CD4-positive, alpha-beta memory T cell (primary cell): ENCODE results near the gene PARP3. TPM values are rescaled to one million over a fixed set of nuclear protein-coding genes. Genes with fewer than 3 reads are reported as not detected.

Source experiments
- CTCF ChIA-PET: fragments of 350-600 bp; sonication (Branson Sonifier 250); formaldehyde crosslinking; loops from one replicate; lab custom pipeline; 2021; ENCODE audit warnings: inconsistent platforms; ENCODE audit not compliant: partially characterized antibody; lab: Charles Lee
- POLR2A ChIA-PET: fragments of 350-600 bp; sonication (Branson Sonifier 250); formaldehyde crosslinking; loops from one replicate; lab custom pipeline; 2021; ENCODE audit not compliant: partially characterized antibody; lab: Charles Lee
- DNase-seq, 5 donors: peaks; one replicate each; pipeline versions ENCODE4 v3.0.0 to v3.0.0-alpha.2; 2020 to 2022; ENCODE audit warnings: mixed read lengths in 1 of 5
- H3K27ac ChIP-seq: one replicate; pipeline ENCODE4 v1.7.0; 2013; ENCODE audit warnings: low read depth, low read length
- H3K27me3 ChIP-seq: 2 replicates; pipeline ENCODE4 v1.7.0; 2013; ENCODE audit warnings: mild to moderate bottlenecking, low read length, moderate library complexity; ENCODE audit not compliant: insufficient read depth
- H3K36me3 ChIP-seq: 2 replicates; pipeline ENCODE4 v1.7.0; 2013; ENCODE audit warnings: mild to moderate bottlenecking, low read length, moderate library complexity; ENCODE audit not compliant: insufficient read depth
- H3K4me1 ChIP-seq: 2 replicates; pipeline ENCODE4 v1.7.0; 2013; ENCODE audit warnings: mild to moderate bottlenecking, low read length, moderate library complexity; ENCODE audit not compliant: insufficient read depth
- H3K4me3 ChIP-seq, 2 donors: one replicate each; pipeline ENCODE4 v1.7.0; 2013; ENCODE audit warnings: low read length in 2 of 2, mild to moderate bottlenecking in 1 of 2
- H3K9me3 ChIP-seq, 2 donors: one replicate each; pipeline ENCODE4 v1.7.0; 2013; ENCODE audit warnings: low read length in 2 of 2, control low read depth in 1 of 2; ENCODE audit not compliant: control insufficient read depth in 1 of 2
- H3K27ac Mint-ChIP-seq, 7 donors: one replicate each; pipeline ENCODE4 v1.8.0; 2020 to 2021; ENCODE audit warnings: mixed read lengths in 7 of 7, mild to moderate bottlenecking in 6 of 7, inconsistent platforms in 3 of 7, moderate library complexity in 3 of 7
- H3K27me3 Mint-ChIP-seq, 2 donors: one replicate each; pipeline ENCODE4 v1.8.0; 2020 to 2021; ENCODE audit warnings: mixed read lengths in 2 of 2
- H3K36me3 Mint-ChIP-seq, 2 donors: one replicate each; pipeline ENCODE4 v1.8.0; 2020 to 2021; ENCODE audit warnings: mixed read lengths in 2 of 2, inconsistent platforms in 1 of 2, mild to moderate bottlenecking in 1 of 2
- H3K4me1 Mint-ChIP-seq, 4 donors: one replicate each; pipeline ENCODE4 v1.8.0; 2020 to 2021; ENCODE audit warnings: mixed read lengths in 4 of 4, mild to moderate bottlenecking in 1 of 4
- H3K4me3 Mint-ChIP-seq, 8 donors: one replicate each; pipeline ENCODE4 v1.8.0; 2020 to 2021; ENCODE audit warnings: mixed read lengths in 8 of 8, mild to moderate bottlenecking in 7 of 8, moderate library complexity in 6 of 8, inconsistent platforms in 3 of 8
- H3K9me3 Mint-ChIP-seq, 8 donors: one replicate each; pipeline ENCODE4 v1.8.0; 2020 to 2021; ENCODE audit warnings: mixed read lengths in 8 of 8, mild to moderate bottlenecking in 5 of 8, inconsistent platforms in 3 of 8, moderate library complexity in 1 of 8
- intact Hi-C: fragments of 100-400 bp; cut with micrococcal nuclease; formaldehyde crosslinking; loops from one replicate; pipeline ENCODE4 v1.15.1; 2023
- polyA plus RNA-seq, 2 donors: library from polyadenylated mRNA; unstranded; fragments of 300-500 nt; fragmentation: Illumina TruSeq; gene quantifications; one replicate each; pipeline ENCODE4 v1.2.3, GENCODE V29; 2021
- total RNA-seq, 2 experiments: library from RNA; stranded (reverse); gene quantifications; one replicate each; pipeline ENCODE4 v1.2.3, GENCODE V29; 2021

The PARP3 gene
- total and polyA plus RNA-seq, 4 experiments from 2014 or later = 2.9 to 10.5 (median 6.9) TPM

DNA sequence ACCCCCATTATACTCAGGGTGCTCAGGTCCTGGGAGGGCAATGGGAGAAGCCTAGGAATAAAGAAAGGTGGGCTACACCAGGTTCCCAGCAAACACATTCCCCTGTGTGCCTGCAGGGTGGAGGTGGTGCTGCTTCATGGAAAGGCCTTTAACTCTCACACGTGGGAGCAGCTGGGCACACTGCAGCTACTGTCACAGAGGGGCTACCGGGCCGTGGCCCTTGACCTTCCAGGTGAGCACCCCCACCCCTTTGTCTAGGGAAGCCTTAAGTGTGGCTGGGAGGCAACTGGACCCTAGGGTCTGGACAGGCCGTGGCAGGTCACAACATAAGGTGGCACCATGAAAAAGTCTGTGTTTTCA is 36.0 kb downstream of the PARP3 start:
- peak overlapping the region in 1 of 7 donors; percentile 75 for H3K27ac Mint-ChIP-seq
- H3K4me1 Mint-ChIP-seq = peaks cover 29 to 59% (median 48%) of the 10 kb centered on the region in 4 donors
- H3K27ac ChIP-seq = no peak overlapping the region
- H3K36me3 ChIP-seq = no peaks in the 10 kb centered on the region
- H3K36me3 Mint-ChIP-seq = peaks cover 0 to 5% of the 10 kb centered on the region in 2 donors
- ChIA-PET POLR2A (interaction anchor here (0.8 to 1.7 kb wide), 4 partner anchors 8 to 35 kb away, joined by 3 to 7 read pairs (median 4); partner anchors contain the start of gene RPL29), CTCF (no interaction called here)
- H3K4me1 ChIP-seq = peaks cover 51% of the 10 kb centered on the region
- no peaks in the 10 kb centered on the region for H3K27me3 Mint-ChIP-seq
- H3K4me3 ChIP-seq = no peak overlapping the region
- no peaks in the 10 kb centered on the region for H3K27me3 ChIP-seq
- intact Hi-C loops = no loop called here
- no peak overlapping the region for H3K4me3 Mint-ChIP-seq
- H3K9me3 ChIP-seq = no peaks in the 10 kb centered on the region
- DNase-seq = no peak
- H3K9me3 Mint-ChIP-seq = no peaks in the 10 kb centered on the region

GRCh38 chr3:51980253-51980652 is 38.1 kb downstream of the PARP3 start:
- intact Hi-C loops = no loop called here
- peak overlapping the region in 1 of 8 donors; percentile 41 for H3K4me3 Mint-ChIP-seq
- H3K27ac ChIP-seq = no peak overlapping the region
- H3K4me1 ChIP-seq = peaks cover 49% of the 10 kb centered on the region
- no peaks in the 10 kb centered on the region for H3K9me3 ChIP-seq
- no peak for DNase-seq
- H3K36me3 ChIP-seq = no peaks in the 10 kb centered on the region
- no peaks in the 10 kb centered on the region for H3K36me3 Mint-ChIP-seq
- H3K4me1 Mint-ChIP-seq = peaks cover 21 to 53% (median 42%) of the 10 kb centered on the region in 4 donors
- no peaks in the 10 kb centered on the region for H3K27me3 ChIP-seq
- POLR2A ChIA-PET = interaction anchor here (0.6 to 8.2 kb wide), 4 partner anchors 12 to 27 kb away, joined by 3 to 59 read pairs (median 26); partner anchors contain the start of genes PCBP4 and RPL29
- no peak overlapping the region for H3K27ac Mint-ChIP-seq
- H3K9me3 Mint-ChIP-seq = no peaks in the 10 kb centered on the region
- H3K4me3 ChIP-seq = no peak overlapping the region
- CTCF ChIA-PET = interaction anchor here (1.1 to 4.4 kb wide), 2 partner anchors 21 to 38 kb away, joined by 3 to 19 read pairs; partner anchors contain the start of genes PARP3 and RRP9
- no peaks in the 10 kb centered on the region for H3K27me3 Mint-ChIP-seq

- Mint-ChIP-seq H3K36me3 (no peaks in the 10 kb centered on the region), H3K9me3 (no peaks in the 10 kb centered on the region), H3K4me1 (peaks cover 7 to 32% (median 26%) of the 10 kb centered on the region in 4 donors), H3K27me3 (no peaks in the 10 kb centered on the region), H3K4me3 (peak overlapping the region; percentile 90 to 97 (median 94)), H3K27ac (peak overlapping the region; percentile 74 to 98 (median 92))
- ChIA-PET POLR2A (interaction anchor here (0.8 to 8.2 kb wide), 13 partner anchors 8 to 305 kb away, joined by 3 to 65 read pairs (median 8); partner anchors contain the start of genes ABHD14A, ABHD14B, DUSP7 and GLYCTK), CTCF (interaction anchor here (0.8 to 4.5 kb wide), 8 partner anchors 9 to 480 kb away, joined by 3 to 47 read pairs (median 9); partner anchors contain the start of genes ABHD14A, ABHD14B, DUSP7 and PARP3)
- peak overlapping the region; percentile 77 for H3K27ac ChIP-seq
- intact Hi-C loops = no loop called here
- H3K9me3 ChIP-seq = no peaks in the 10 kb centered on the region
- no peaks in the 10 kb centered on the region for H3K27me3 ChIP-seq
- peak overlapping the region; percentile 36 to 55 for H3K4me3 ChIP-seq
- peaks cover 32% of the 10 kb centered on the region for H3K4me1 ChIP-seq
- peak in 1 of 5 donors; percentile 23 for DNase-seq
- no peaks in the 10 kb centered on the region for H3K36me3 ChIP-seq
Measured at GRCh38 chr3:51982352-51982837, 40.2 kb downstream of the PARP3 start.

- POLR2A ChIA-PET = interaction anchor here (0.8 to 8.2 kb wide), 13 partner anchors 9 to 305 kb away, joined by 3 to 65 read pairs (median 8); partner anchors contain the start of genes ABHD14A, ABHD14B, DUSP7 and GLYCTK
- Mint-ChIP-seq H3K9me3 (no peaks in the 10 kb centered on the region), H3K27ac (peak within 1 kb of the TSS; percentile 84 to 98 (median 94)), H3K27me3 (no peaks in the 10 kb centered on the region), H3K4me1 (peaks cover 7 to 29% (median 24%) of the 10 kb centered on the region in 4 donors), H3K36me3 (no peaks in the 10 kb centered on the region), H3K4me3 (peak within 1 kb of the TSS; percentile 90 to 97 (median 94))
- Histone ChIP-seq H3K4me3 (peak within 1 kb of the TSS; percentile 36 to 55), H3K4me1 (peaks cover 26% of the 10 kb centered on the region), H3K36me3 (no peaks in the 10 kb centered on the region), H3K27ac (peak within 1 kb of the TSS; percentile 77), H3K27me3 (no peaks in the 10 kb centered on the region), H3K9me3 (no peaks in the 10 kb centered on the region)
- CTCF ChIA-PET = interaction anchor here (0.6 to 4.5 kb wide), 10 partner anchors 9 to 589 kb away, joined by 3 to 47 read pairs (median 4); partner anchors contain the start of genes ABHD14A, ABHD14B, DUSP7 and PARP3
- intact Hi-C loops = loop anchor here (1.0 kb wide), 1 partner anchor 8 kb away; the partner anchor contains the start of gene ABHD14A
- peak; percentile 54 to 83 (median 60) for DNase-seq
Measured at GRCh38 chr3:51982838-51983577, 40.8 kb downstream of the PARP3 start, which contains the start of gene ACY1. Gene ACY1 (plus strand): TSS chr3:51983535. CDS start chr3:51984065, 530 bp downstream.

- Histone ChIP-seq H3K9me3 (no peaks in the 10 kb centered on the region), H3K4me3 (peak overlapping the region; percentile 29 to 36), H3K4me1 (peaks cover 26% of the 10 kb centered on the region), H3K27ac (peak overlapping the region; percentile 77), H3K27me3 (no peaks in the 10 kb centered on the region), H3K36me3 (no peaks in the 10 kb centered on the region)
- POLR2A ChIA-PET = interaction anchor here (0.6 to 8.2 kb wide), 14 partner anchors 8 to 1416 kb away, joined by 3 to 65 read pairs (median 8); partner anchors contain the start of genes ABHD14A, ABHD14B, C3orf18 and DUSP7
- CTCF ChIA-PET = interaction anchor here (0.6 to 4.5 kb wide), 9 partner anchors 10 to 588 kb away, joined by 3 to 47 read pairs (median 4); partner anchors contain the start of genes ABHD14A, ABHD14B, DUSP7 and PARP3
- Mint-ChIP-seq H3K27me3 (no peaks in the 10 kb centered on the region), H3K4me3 (peak overlapping the region; percentile 83 to 96 (median 90)), H3K27ac (peak overlapping the region; percentile 84 to 97 (median 92)), H3K36me3 (no peaks in the 10 kb centered on the region), H3K9me3 (no peaks in the 10 kb centered on the region), H3K4me1 (peaks cover 7 to 29% (median 24%) of the 10 kb centered on the region in 4 donors)
- DNase-seq = no peak
- intact Hi-C loops = loop anchor here (1.0 kb wide), 1 partner anchor 8 kb away; the partner anchor contains the start of gene ABHD14A
Measured at GRCh38 chr3:51983578-51984268, 41.6 kb downstream of the PARP3 start.

DNA sequence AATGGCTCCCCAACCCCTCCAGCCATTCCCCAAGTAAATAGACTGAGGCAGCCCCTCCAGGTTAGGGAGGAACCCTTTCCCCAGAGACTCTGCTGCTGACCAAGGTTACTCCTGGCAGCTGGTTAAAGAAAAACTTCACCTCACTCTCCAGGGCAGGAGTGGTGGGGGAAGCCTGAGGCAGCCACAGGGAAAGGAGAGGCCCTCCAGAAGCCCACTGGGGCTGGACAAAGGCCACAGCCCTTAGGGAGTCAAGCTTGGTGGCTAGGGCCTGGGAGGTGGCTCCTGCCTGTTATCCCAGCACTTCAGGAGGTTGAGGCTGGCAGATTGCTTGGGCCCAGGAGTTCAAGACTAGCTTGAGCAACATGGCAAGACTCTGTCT is 42.1 kb downstream of the PARP3 start:
- no peaks in the 10 kb centered on the region for H3K9me3 ChIP-seq
- Mint-ChIP-seq H3K27ac (peak overlapping the region in 6 of 7 donors; percentile 61 to 84 (median 74)), H3K4me3 (peak overlapping the region in 6 of 8 donors; percentile 46 to 91 (median 86)), H3K9me3 (no peaks in the 10 kb centered on the region), H3K36me3 (no peaks in the 10 kb centered on the region), H3K4me1 (peaks cover 7 to 29% (median 23%) of the 10 kb centered on the region in 4 donors), H3K27me3 (no peaks in the 10 kb centered on the region)
- ChIA-PET CTCF (interaction anchor here (1.7 to 4.5 kb wide), 4 partner anchors 9 to 42 kb away, joined by 4 to 47 read pairs (median 24); partner anchors contain the start of genes ABHD14A, ABHD14B, PARP3 and RPL29), POLR2A (interaction anchor here (0.7 to 8.2 kb wide), 4 partner anchors 10 to 293 kb away, joined by 4 to 65 read pairs (median 40); partner anchors contain the start of genes ABHD14A, ABHD14B, DUSP7 and RPL29)
- no peak overlapping the region for H3K27ac ChIP-seq
- H3K36me3 ChIP-seq = no peaks in the 10 kb centered on the region
- no peak overlapping the region for H3K4me3 ChIP-seq
- H3K4me1 ChIP-seq = peaks cover 26% of the 10 kb centered on the region
- no peak for DNase-seq
- intact Hi-C loops = no loop called here
- no peaks in the 10 kb centered on the region for H3K27me3 ChIP-seq
